Stimulated activated CD8-positive, alpha-beta memory T cell treated with anti-CD3 and anti-CD28 coated beads, Interleukin-15, amount 100 ng/mL, for 48 hours (primary cell): ENCODE data around the gene THAP11.

Experiments
- DNase-seq, 2 donors: peaks; one replicate each; pipeline ENCODE4 v3.0.0-alpha.2; 2020; ENCODE audit warnings: low read depth in 2 of 2

THAP11 gene

DNA sequence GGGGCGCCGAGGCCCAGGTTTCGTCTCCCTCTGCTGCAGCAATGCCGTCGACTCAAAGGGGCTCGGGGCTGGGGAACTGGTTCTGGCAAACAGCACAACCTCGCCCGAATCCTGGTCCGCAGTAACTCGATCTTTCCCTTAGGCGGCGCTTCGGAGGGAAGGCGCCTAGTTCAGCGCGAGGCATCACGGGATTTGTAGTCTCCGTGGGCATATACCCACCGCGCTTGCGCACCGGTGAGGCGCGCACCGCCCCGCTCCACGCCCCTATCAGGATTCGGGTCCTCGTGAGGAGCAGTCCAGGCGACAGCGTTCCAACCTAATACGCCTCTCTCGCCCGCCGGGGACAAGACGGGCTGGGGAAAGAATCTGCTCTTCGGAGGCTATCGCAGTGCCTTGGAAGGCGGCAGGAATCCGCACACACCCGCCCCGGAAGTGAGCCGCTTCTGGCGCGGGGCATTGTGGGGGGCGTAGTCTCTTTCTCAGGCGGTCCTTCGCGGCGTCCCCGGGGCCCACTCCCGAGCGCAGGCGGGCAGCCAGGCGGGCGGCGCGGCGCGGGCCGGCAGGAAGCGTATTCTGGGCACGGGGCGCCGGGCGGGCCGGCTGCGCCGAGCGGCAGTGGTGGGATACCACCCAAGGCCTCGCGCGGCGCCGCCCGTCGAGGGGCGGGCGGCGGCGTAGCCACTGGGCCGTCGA is at the start of gene THAP11:
TSS of gene THAP11 (plus strand) at position 505 of the 693 bp plus-strand sequence. CDS start 235 bp downstream, outside the sequence.
- peak; percentile 87 to 88 for DNase-seq

DNA sequence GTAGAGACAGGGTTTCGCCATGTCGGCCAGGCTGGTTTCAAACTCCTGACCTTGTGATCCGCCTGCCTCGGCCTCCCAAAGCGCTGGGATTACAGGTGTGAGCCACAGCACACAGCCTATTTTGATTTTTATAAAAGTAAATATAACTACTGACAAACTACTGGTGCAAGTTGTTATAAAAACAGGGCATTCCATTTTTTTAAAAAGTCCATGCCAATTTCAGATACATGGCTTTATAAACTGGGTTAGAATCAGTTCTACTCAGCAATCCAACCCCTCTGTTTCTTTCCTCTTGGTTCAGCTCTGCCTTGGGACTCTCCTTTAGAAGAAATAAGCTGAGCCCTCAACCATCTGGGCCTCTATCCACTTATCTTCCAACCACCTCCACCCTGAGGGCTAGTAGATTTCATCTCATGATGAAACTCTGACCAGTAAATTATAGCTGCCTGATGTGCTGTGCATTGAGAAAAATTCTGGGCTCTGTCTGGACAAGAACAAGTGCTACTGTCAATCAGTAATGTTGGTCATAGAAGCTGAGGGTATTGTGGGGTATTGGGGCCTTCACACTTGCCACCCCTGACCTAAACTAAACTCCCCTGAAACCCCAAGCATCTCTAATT is 45.9 kb upstream of the THAP11 start:
- no peak for DNase-seq

DNA sequence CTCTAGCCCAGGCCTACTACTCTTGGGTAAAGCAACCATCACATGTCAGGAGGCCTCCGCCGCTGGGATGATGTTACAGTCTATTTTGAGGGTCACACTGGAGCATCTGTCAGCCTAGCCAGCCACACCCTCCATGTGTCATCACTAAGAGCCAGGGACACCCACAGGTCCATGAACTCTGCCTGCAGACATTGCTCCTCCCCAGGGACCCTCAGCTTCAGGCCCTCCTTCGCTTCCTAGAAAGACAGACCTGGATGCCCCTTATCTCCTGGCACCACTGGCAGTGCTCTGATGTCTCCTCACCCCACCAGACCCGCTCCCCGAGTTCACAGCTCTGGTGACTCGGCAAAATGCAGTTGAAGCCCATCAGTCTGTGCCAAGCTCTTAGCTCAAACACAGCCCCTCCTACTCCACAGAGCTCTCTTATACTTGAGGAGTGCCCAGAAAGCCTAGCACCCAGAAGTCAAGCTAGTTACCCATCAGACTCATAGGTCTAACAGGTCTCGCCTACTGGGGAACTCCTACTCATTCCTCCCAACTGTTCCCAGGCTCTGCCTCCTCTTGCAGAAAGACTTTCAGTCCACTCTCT is 41.7 kb upstream of the THAP11 start:
- no peak for DNase-seq

DNA sequence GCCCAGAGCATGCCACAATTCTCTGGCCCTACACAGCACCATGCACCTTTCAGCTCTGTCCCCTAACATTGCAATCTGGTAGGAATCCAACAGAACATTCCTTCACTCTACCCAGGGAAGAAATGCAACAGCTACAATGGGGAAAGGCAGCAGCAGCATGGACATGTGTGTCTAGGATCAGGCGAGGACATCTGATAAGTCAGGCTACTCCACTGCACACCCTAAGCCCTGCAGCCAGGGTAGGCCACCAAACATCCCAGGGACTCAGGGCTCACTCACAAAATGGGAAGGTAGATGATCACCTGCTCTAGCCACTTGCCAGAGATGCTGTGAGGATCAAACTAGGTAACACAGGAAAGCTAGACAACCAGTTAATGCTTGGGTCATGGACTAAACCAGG is 40.9 kb upstream of the THAP11 start:
- DNase-seq = no peak

DNA sequence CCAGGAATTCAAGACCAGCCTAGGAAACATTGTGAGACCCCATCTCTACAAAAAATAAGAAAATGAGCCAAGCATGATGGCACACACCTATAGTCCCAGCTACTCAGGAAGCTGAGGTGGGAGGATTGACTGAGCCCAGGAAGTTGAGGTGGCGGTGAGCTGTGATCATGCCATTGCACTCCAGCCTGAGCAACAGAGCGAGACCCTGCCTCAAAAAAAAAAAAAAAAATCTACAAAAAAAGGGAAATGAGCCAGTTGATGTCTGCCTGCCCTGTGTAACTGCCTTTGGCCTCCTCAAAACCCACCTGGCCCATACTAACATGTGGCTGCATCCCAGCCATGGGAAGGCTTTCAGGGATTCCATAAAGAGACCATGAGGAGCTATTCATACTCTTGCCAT is 40.2 kb upstream of the THAP11 start:
- DNase-seq = no peak

- no peak for DNase-seq
Measured at GRCh38 chr16:67803894-67804293, 38.2 kb upstream of the THAP11 start.

GRCh38 chr16:67804853-67805542 is 37.1 kb upstream of the THAP11 start:
- DNase-seq = no peak

DNA sequence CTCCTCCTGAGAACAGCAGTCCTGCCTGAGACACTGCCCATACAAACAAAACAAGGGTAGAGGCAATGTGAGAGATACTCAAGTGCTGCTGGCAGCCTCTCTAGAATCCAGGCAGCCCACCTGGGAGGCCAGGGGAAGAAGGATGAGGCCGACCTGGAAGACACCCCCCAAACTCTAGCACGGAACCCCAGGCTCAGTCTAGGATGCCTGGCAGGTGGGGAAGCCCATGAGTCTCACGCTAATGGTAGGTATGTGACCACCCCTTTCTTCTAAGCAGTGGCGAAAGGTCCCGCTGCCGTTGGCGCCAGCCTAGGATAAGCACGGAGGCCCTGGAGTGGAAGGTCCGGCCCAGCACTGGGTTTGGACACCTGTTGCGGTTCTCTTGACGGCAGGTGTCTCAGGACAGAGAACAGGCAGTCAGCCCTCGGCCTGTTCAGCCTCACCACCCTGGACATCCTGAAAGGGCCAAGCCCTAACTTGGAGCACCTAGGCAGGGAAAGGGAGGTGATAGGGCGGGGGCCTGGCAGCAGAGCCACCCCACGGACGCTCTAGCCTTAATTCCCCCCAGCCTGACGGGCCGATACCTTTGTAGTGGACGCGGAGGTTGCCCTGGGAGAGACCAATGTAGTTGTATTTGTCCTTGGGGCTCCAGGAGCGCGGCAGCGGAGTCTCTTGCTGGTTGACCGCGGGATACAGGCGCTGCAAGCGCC is 36.2 kb upstream of the THAP11 start:
- no peak for DNase-seq

GRCh38 chr16:67806428-67807147 is 35.5 kb upstream of the THAP11 start, which contains the start of the genes RANBP10 and TSNAXIP1:
RANBP10 (minus strand) TSS chr16:67806560; CDS start chr16:67806536, 24 bp downstream.
TSNAXIP1 (plus strand) TSS chr16:67806889; CDS start chr16:67807150, 261 bp downstream.
- DNase-seq = peak; percentile 94

DNA sequence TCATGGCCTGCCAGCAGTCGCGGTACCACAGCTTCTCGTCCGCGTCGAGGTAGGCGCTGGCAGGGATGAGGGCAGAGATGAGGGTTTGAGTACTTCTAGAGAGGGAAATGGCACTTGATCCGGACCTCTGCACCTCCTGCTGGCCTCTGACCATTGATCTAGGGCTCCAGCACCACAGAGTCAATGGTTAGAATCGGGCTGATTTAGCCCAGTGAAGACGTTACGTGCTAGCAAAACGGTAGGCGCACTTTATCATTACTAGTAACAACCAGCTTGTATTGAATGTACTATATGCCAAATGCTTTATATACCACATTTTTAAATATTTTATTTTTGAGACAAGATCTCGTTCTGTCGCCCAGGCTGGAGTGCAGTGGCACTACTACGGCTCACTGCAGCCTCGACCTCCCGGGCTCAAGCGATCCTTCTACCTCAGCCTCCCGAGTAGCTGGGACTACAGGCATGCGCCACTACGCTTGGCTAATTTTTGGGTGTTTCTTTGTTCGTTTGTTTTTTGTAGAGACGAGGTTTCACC is 34.9 kb upstream of the THAP11 start:
- DNase-seq = no peak

DNA sequence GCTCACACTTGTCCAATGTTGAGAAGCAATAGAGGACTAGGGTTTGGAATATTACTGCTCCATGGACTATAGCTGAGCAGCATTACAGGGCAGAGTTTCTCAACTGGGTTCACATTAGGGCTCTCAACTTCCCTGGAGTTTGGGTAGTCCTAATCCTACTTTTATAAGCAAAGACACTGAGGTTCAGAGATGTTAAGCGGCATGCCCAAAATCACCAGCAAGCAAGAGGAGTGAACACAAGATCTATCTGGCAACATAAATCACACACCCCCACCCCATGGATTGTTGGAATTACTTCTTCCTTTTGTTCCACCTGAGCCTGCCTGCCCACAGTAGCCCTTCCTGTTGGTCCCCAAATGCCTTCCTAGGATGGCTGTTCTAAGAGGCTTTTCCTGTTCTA is 30.2 kb upstream of the THAP11 start:
- DNase-seq = no peak

- no peak for DNase-seq
Measured at GRCh38 chr16:67814567-67814966, 27.6 kb upstream of the THAP11 start.

DNA sequence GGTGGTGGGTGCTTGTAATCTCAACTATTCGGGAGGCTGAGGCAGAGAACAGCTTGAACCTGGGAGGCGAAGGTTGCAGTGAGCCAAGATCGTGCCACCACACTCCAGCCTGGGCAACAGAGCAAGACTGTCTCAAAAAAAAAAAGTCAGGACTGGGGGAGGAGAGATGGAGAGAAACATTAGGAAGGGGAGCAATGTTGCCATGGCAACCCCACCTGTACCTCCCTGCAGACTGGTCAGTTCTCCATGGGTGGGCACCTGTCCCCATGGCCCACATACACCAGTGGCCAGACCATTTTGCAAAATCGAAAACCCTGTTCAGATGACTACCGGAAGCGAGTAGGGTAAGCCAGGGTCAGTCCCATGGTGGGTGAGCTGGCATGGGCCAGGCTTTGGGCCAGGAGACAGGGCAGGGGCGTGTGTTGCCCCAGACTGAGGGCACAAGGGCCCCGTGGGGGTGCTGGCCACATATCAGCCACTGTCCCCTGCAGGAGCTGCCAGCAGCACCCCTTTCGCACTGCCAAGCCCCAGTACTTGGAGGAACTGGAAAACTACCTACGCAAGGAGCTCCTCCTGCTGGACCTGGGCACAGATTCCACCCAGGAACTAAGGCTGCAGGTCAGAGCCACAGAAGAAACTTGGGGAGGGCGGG is 21.4 kb upstream of the THAP11 start:
- no peak for DNase-seq

GRCh38 chr16:67822511-67822910 is 19.6 kb upstream of the THAP11 start:
- DNase-seq = no peak

DNA sequence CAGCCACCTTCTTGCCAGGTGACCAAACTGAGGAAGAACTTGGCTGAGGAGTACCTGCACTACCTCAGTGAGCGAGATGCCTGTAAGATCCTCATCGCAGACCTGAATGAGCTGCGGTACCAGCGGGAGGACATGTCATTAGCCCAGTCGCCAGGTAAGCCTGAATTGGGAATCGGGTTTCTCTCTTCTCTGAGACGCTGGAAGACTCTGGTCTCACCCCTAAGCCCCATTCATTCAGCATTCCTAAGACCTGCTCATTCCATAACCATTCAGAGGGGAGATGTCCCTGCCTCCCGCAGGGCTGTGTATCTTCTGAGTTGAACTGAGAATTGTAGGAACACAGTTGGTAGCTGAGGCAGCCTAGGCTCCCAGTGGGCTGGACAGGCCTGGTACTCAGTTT is 17.0 kb upstream of the THAP11 start:
- DNase-seq = no peak

DNA sequence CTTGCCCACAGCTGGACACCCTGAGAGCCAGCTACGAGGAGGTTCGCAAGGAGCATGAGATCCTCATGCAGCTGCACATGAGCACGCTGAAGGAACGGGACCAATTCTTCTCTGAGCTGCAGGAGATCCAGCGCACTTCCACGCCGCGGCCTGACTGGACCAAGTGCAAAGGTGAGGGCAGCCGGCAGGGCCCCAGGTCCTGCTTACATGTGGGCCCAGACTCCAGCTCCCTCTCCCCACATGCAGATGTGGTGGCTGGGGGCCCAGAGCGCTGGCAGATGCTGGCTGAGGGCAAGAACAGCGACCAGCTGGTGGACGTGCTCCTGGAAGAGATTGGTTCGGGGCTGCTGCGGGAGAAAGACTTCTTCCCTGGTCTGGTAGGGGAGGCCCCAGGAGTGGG is 16.2 kb upstream of the THAP11 start:
- no peak for DNase-seq

DNA sequence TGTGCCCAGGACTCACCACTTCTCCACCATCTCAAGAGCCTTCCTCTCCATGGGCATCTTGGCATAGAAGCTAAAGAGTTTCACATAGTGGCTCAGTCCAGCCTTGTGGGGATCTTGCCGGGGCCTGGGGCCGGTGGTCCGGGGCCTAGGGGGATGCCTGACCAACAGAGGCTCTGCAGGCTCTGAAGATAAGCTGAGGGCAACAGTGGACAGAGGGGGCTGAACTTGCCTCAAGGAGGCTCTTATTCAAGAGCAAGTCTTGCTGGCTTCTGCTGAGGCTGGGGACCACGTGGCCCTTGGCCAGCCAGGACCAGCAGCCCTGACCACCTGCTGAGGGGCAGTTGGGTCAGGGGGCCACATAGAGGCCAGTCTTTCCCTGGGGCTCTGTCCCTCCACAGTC is 13.5 kb upstream of the THAP11 start:
- no peak for DNase-seq

DNA sequence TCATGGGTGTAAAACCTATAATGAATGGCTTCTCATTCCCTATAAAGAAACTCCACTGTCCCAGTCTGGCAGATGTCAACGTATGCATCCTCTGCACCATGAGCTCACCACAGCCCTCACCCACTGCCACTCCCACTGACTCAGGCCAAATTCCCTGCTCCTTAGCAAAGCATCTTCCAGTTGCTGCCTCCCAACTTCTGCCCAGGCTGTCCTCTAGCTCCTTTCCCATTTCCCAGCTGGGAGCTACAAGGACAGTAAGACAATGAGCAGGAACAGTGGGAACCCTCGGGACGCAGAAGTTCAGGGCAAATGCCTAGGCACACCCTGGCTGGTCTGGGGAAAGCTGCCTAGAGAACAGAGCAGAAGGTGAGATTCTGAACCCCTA is 9.1 kb upstream of the THAP11 start:
- DNase-seq = no peak

- DNase-seq = peak; percentile 86 to 88
Measured at GRCh38 chr16:67833415-67834241, 8.5 kb upstream of the THAP11 start.

DNA sequence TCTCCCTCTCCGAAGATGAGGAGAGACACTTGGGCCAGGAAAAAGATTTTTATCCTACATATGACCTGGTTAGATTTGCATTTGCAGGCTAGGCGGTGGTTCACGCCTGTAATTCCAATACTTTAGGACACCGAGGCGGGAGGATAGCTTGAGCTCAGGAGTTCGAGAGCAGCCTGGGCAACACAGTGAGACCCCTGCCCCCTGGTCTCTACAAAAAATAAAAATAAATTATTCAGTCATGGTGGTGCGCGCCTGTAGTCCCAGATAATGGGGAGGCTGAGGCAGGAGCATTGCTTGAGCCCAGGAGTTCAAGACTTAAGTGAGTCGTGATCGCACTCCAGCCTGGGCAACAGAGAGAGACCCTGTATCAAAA is 7.9 kb upstream of the THAP11 start:
- no peak for DNase-seq
